ENCODE results near the gene ACADVL.

The ACADVL gene

DNA sequence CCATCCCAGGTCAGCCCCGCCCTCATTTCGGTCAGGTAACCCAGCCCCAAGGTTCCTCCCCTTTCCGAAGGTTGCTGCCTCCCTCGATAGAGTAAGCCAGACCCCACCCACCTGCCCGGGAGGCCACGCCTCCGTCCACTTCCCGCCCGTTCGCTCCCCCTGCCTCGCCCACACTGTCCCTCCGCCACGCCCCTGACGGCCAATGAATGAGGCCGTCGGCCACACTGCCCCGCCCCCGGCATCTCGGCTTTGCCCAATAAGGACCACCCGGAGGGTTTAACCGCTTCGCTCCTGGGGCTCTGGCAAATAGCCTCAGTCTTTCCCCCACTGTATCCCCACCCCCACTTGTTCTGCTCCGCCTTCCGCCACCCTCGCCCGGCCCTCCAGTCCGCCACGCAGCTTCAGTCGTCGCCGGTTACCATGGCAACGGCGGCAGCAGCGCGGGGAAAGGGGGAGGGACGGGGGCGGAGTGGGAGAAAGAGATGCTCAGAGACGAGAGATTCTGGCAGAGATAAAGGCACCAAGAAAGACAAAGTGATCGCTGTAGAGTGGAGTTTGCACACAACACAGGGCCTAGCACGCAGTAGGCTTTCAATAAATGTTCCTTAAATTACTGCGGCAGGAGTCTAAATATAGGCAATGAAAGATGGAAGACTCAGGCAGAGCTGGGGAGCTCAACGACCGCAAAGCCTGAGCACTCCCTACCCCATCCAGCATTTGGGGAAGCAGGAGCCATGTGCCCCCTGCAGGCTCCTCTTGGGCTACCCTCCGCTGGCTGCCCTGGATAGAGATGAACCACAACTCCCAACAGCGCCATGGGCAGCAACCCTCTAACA, 5.2 kb upstream of the ACADVL start:
- TF ChIP-seq, protein P1, sequence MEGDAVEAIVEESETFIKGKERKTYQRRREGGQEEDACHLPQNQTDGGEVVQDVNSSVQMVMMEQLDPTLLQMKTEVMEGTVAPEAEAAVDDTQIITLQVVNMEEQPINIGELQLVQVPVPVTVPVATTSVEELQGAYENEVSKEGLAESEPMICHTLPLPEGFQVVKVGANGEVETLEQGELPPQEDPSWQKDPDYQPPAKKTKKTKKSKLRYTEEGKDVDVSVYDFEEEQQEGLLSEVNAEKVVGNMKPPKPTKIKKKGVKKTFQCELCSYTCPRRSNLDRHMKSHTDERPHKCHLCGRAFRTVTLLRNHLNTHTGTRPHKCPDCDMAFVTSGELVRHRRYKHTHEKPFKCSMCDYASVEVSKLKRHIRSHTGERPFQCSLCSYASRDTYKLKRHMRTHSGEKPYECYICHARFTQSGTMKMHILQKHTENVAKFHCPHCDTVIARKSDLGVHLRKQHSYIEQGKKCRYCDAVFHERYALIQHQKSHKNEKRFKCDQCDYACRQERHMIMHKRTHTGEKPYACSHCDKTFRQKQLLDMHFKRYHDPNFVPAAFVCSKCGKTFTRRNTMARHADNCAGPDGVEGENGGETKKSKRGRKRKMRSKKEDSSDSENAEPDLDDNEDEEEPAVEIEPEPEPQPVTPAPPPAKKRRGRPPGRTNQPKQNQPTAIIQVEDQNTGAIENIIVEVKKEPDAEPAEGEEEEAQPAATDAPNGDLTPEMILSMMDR (IDR thresholded peaks at IDR 0.05; ENCODE audit: insufficient read depth, low read depth, low read length, missing control alignments) = peak; percentile 74
- peak overlapping the region; percentile 55 for H3K4me3 ChIP-seq (ENCODE audit: low read length)
- DNase-seq (ENCODE audit: low read depth) = peak; percentile 96

GRCh38 chr17:7215136-7215638, 4.6 kb upstream of the ACADVL start:
- no peak overlapping the region for H3K4me3 ChIP-seq (ENCODE audit: low read length)
- DNase-seq (ENCODE audit: low read depth) = no peak
- TF ChIP-seq, protein P1 (IDR thresholded peaks at IDR 0.05; ENCODE audit: insufficient read depth, low read depth, low read length, missing control alignments) = no peak

DNA sequence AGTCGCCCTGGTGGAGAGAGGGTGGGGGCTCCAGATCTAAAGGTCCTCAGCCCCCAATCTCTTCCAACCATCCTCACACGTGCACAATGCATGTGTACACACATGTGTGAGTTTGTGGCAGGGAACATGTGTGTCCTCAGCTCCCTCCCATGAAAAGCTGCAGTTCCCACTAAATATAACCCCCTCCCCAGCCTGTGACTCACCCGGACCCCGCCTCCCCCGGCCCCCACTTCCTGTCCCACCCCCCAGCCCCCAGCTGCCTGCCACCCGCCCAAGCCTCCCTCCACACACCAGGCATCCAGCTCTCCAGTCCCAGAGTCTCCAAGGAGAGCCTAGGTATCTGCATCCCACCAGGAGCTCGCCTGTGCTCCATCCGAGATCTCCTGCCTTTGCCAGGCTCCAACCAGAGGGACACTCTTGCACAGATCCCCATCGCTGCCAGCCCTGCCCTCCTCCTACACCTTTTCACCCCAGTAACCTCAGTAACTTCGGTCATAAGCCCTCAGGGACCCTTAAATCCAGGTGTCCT, 4.0 kb upstream of the ACADVL start:
- DNase-seq (ENCODE audit: low read depth) = no peak
- TF ChIP-seq, protein P1 (IDR thresholded peaks at IDR 0.05; ENCODE audit: insufficient read depth, low read depth, low read length, missing control alignments) = no peak
- H3K4me3 ChIP-seq (ENCODE audit: low read length) = peak overlapping the region; percentile 3

GRCh38 chr17:7216242-7217112, 3.3 kb upstream of the ACADVL start:
- no peak for DNase-seq (ENCODE audit: low read depth)
- peak overlapping the region; percentile 42 for H3K4me3 ChIP-seq (ENCODE audit: low read length)
- TF ChIP-seq, protein P1 (IDR thresholded peaks at IDR 0.05; ENCODE audit: insufficient read depth, low read depth, low read length, missing control alignments) = no peak

DNA sequence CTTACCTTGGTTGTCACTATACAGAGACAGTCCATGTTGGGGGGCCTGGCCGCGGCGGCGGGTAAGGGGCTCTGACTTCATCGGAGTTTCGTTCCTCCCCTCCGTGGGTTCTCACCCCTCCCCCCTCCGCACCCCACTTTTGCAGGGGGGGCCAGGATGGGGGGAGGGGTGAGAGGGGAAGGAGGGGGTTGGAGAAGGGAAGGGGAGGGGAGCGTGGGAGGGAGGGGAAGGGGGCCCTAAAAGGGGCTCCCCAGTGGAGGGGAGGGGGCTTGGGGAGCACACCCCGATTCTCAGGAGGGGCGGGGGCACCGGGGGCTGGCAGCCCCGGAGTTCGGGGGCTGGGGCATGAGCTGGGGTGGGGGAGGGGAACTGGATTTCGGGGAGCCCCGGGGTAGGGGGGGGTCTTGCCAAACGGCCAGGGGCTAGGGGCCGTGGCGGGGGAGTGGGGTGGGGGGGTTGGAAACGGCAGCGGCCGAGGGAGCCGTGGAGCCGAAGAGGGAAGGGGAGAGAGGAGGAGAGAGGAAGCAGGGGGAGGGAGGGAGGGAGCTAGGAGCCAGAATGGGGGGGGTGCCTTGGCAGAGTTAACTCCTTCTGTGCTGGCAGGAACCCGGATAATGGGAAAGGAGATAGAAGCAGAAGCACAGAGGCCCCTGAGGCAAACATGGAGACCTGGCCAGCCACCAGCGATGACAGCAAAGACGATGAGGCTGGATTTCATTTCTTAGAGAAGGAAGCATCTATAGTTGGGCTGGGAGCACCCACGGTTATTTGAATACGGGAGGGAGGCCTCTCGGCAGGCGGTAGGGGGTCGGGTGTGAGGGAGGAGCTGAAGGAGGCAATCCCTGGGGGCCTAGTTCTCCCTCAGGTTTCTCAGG, 2.4 kb upstream of the ACADVL start:
- peak; percentile 58 for DNase-seq (ENCODE audit: low read depth)
- TF ChIP-seq, protein P1 (IDR thresholded peaks at IDR 0.05; ENCODE audit: insufficient read depth, low read depth, low read length, missing control alignments) = no peak
- peak overlapping the region; percentile 42 for H3K4me3 ChIP-seq (ENCODE audit: low read length)

GRCh38 chr17:7218166-7218565, 1.6 kb upstream of the ACADVL start:
- H3K4me3 ChIP-seq (ENCODE audit: low read length) = peak overlapping the region; percentile 42
- no peak for DNase-seq (ENCODE audit: low read depth)

More at GRCh38 chr17:7218166-7218565, 1.6 kb upstream of the ACADVL start:
- TF ChIP-seq, protein P1 (IDR thresholded peaks at IDR 0.05; ENCODE audit: insufficient read depth, low read depth, low read length, missing control alignments) = no peak

Measured in epithelial cell of esophagus (primary cell).